HFF-Myc (cell line): ENCODE data around the gene MEGF11.

ENCODE experiments used
- DNase-seq: peaks from one replicate; pipeline ENCODE4 v3.0.0-alpha.2; 2011; ENCODE audit warnings: low read depth; ENCODE audit errors: extremely low read depth
- H3K4me3 ChIP-seq: replicated peaks from 2 replicates; pipeline ENCODE4 v1.5.1; 2011; ENCODE audit warnings: low read depth, mild to moderate bottlenecking, control low read depth, low read length
- TF ChIP-seq, protein P1 (sequence below): IDR thresholded peaks from 2 replicates; pipeline ENCODE4 v1.5.1; 2012; ENCODE audit warnings: mild to moderate bottlenecking, low read depth, low read length, control low read depth; ENCODE audit errors: missing control alignments

The MEGF11 gene

DNA sequence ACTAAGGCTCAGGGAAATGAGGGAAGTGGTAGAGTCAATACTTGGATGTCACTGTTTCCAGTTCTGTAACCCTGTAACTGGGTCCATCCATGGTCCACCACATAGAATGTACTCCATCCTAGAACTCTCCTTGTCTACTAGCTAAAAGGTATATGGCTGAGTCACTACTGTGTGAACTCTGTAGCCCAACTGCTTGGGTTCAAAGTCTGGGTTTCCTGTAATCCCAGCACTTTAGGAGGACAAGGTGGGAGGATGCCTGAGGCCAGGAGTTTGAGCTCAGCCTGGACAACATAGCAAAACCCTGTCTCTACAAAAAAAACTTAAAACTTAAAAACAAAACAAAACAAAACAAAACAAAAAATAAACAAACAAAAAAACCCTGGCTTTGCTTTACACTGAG is 34.5 kb upstream of the MEGF11 start:
- TF ChIP-seq, protein P1, sequence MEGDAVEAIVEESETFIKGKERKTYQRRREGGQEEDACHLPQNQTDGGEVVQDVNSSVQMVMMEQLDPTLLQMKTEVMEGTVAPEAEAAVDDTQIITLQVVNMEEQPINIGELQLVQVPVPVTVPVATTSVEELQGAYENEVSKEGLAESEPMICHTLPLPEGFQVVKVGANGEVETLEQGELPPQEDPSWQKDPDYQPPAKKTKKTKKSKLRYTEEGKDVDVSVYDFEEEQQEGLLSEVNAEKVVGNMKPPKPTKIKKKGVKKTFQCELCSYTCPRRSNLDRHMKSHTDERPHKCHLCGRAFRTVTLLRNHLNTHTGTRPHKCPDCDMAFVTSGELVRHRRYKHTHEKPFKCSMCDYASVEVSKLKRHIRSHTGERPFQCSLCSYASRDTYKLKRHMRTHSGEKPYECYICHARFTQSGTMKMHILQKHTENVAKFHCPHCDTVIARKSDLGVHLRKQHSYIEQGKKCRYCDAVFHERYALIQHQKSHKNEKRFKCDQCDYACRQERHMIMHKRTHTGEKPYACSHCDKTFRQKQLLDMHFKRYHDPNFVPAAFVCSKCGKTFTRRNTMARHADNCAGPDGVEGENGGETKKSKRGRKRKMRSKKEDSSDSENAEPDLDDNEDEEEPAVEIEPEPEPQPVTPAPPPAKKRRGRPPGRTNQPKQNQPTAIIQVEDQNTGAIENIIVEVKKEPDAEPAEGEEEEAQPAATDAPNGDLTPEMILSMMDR = no peak

DNA sequence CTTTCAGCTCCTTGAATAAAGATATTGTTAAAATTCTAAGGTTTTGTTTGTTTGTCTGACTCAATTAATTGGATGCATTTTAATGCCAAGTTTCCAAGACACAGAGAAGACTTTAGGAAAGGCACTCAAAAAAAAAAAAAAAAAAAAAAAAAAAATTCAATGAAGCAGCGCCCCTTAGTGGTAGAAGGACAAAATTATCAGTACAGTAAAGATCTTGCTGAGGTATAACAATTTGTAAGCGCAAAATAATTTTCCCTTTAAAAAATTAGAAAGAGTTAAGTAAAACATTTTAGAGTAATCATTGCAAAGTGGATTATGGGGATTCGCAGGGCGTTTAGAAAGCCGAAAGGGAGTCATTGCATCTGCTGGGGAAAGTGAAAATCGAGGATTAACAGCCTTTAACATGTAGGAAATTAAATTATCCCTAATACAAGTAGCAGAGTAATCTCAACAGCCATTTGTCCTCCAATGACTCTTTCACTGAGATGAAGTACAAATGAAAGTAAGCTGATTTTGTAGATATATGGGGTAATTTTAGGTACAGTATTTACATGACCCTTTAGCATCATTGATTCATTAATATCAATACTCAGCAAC is 34.0 kb upstream of the MEGF11 start:
- TF ChIP-seq, protein P1 = peak; percentile 46
- no peak overlapping the region for H3K4me3 ChIP-seq
- no peak for DNase-seq

More for the DNA sequence above, 34.5 kb upstream of the MEGF11 start:
- DNase-seq = no peak
- no peak overlapping the region for H3K4me3 ChIP-seq

DNA sequence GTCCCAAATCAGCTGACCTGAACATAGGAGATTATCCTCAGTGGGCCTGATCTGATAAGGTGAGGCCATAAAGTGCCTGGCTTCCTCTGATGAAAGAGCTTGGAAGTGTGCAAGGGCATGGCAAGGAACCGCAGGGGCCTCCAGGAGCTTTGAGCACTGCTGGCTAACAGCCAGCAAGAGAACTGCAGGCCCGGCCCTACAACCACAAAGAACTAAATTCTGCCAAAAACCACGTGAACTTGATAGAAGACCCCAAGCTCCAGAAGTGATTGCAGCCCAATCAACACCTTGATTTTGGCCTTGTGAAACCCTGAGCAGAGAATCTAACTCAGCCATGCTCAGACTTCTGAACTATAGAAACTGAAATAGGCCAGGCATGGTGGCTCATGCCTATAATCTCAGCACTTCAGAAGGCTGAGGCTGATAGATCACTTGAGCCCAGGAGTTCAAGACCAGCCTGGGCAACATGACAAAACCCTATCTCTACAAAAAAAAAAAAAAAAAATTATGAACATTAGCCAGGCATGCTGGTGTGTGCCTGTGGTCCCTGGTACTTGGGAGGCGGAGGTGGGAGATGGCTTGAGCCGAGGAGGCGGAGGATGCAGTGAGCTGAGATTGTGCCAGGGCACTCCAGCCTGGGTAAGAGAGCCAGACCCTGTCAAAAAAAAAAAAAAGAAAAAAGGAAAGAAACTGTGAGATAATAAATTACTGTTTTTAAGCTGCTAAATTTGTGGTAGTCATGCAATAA is 32.2 kb upstream of the MEGF11 start:
- H3K4me3 ChIP-seq = no peak overlapping the region
- TF ChIP-seq, protein P1 = no peak
- no peak for DNase-seq

DNA sequence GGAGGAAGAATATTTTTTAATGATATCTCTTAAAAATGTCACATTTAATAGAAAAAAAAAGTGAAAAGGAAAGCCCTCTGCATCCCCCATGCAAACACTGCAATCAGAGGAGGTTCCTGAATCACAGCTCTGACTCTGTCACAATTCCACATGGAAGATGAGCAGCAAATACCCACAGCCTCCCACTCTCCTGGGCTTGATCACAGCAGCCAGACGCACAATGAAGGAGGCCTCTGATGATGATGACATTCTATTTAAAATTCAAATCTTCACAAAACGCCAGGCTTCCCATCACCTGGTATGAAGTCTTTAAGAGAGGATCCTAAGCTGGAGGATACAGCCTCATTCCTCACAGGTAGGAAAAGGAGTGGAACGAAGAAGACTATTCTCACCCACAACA is 30.7 kb upstream of the MEGF11 start:
- no peak for DNase-seq
- H3K4me3 ChIP-seq = no peak overlapping the region
- TF ChIP-seq, protein P1 = no peak

DNA sequence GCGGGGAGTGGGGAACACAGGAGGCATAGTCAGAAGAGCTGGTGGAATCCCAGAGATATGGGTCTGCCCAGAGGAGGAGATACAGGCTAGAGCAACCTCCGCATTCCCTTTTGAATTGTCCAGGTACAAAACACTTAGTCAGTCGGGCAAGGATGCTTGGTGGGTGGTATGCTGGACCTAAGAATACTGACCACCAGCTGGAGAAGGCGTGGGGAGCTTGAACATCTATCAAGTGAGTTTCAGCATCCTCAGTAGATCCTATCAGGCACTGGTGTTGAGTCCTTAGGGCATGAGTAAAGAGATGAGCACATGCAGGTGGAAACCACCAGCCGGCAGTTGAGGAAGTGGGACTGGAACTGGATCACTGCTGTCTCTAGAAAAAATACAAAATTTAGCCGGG is 25.1 kb upstream of the MEGF11 start:
- TF ChIP-seq, protein P1 = no peak
- H3K4me3 ChIP-seq = no peak overlapping the region
- no peak for DNase-seq

DNA sequence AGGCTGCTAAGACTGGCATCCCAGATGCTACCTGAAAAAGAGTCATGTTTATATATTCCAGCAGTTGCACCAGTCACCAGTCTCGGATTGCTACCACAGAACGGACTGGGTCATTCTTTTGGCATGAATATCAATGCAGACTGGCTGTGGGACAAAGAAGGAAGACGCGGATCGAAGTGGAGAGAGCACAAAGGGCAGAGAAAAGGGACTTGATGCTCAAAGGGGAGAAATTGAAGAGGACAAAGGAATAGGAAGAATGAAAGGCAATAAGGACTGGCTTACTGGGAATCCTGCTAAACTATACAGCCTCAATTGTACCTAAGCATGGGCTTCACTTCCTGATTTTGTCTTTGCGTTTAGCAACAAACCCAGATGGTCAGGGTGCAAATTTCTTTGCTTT is 24.5 kb upstream of the MEGF11 start:
- H3K4me3 ChIP-seq = no peak overlapping the region
- TF ChIP-seq, protein P1 = no peak
- DNase-seq = no peak
